Nephron (organoid): ENCODE results near the gene TMEM235.

Experiments used
- H3K27ac Mint-ChIP-seq, 3 experiments: 2 replicates each; pipeline ENCODE4 v1.8.0; 2020; ENCODE audit warnings: mixed read lengths in 3 of 3, mild to moderate bottlenecking in 2 of 3, moderate library complexity in 1 of 3
- H3K27me3 Mint-ChIP-seq: 2 replicates; pipeline ENCODE4 v1.8.0; 2021; ENCODE audit warnings: low read depth, mild to moderate bottlenecking, moderate library complexity, mixed read lengths
- H3K36me3 Mint-ChIP-seq: 2 replicates; pipeline ENCODE4 v1.8.0; 2020; ENCODE audit warnings: low read depth, mixed read lengths
- H3K4me1 Mint-ChIP-seq: 2 replicates; pipeline ENCODE4 v1.8.0; 2020; ENCODE audit warnings: mixed read lengths
- H3K4me3 Mint-ChIP-seq, 3 experiments: 2 replicates each; pipeline ENCODE4 v1.8.0; 2020; ENCODE audit warnings: mild to moderate bottlenecking in 3 of 3, mixed read lengths in 3 of 3, moderate library complexity in 2 of 3
- H3K9me3 Mint-ChIP-seq: 2 replicates; pipeline ENCODE4 v1.8.0; 2020; ENCODE audit warnings: mixed read lengths
- CTCF ChIP-seq, 3 experiments: fragments of 200-600 bp; sonication (generic); IDR thresholded peaks; one replicate each; pipeline ENCODE4 v1.5.0; 2021; ENCODE audit warnings: antibody characterized with exemption in 3 of 3; ENCODE audit not compliant: unreplicated experiment in 3 of 3

TMEM235 gene

GRCh38 chr17:78281249-78281845 lies 49.9 kb downstream of the TMEM235 start:
- peaks cover 5% of the 10 kb centered on the region for H3K27me3 Mint-ChIP-seq
- TF ChIP-seq CTCF (IDR thresholded peaks at IDR 0.05; ENCODE audit: unreplicated experiment in 3 of 3): no peak
- no peak overlapping the region for H3K4me3 Mint-ChIP-seq
- H3K9me3 Mint-ChIP-seq: no peaks in the 10 kb centered on the region
- H3K36me3 Mint-ChIP-seq: no peaks in the 10 kb centered on the region
- H3K4me1 Mint-ChIP-seq: peaks cover 26% of the 10 kb centered on the region
- H3K27ac Mint-ChIP-seq: peak overlapping the region in 2 of 3 experiments; percentile 59 to 61

GRCh38 chr17:78284146-78284545 lies 52.7 kb downstream of the TMEM235 start:
- TF ChIP-seq CTCF (IDR thresholded peaks at IDR 0.05; ENCODE audit: unreplicated experiment in 3 of 3): no peak
- H3K36me3 Mint-ChIP-seq: no peaks in the 10 kb centered on the region
- H3K27me3 Mint-ChIP-seq: peaks cover 5% of the 10 kb centered on the region
- H3K4me3 Mint-ChIP-seq: no peak overlapping the region
- H3K4me1 Mint-ChIP-seq: peaks cover 26% of the 10 kb centered on the region
- H3K27ac Mint-ChIP-seq: peak overlapping the region in 2 of 3 experiments; percentile 8 to 55
- H3K9me3 Mint-ChIP-seq: no peaks in the 10 kb centered on the region

- Mint-ChIP-seq H3K27me3 (no peaks in the 10 kb centered on the region), H3K4me1 (peaks cover 9% of the 10 kb centered on the region), H3K27ac (no peak overlapping the region), H3K9me3 (no peaks in the 10 kb centered on the region), H3K4me3 (no peak overlapping the region), H3K36me3 (no peaks in the 10 kb centered on the region)
- no peak for TF ChIP-seq CTCF (IDR thresholded peaks at IDR 0.05; ENCODE audit: unreplicated experiment in 3 of 3)
These were observed 57.6 kb downstream of the TMEM235 start for GRCh38 chr17:78289004-78289403.

- Mint-ChIP-seq H3K27me3 (peaks cover under 1% of the 10 kb centered on the region), H3K36me3 (no peaks in the 10 kb centered on the region), H3K27ac (no peak overlapping the region), H3K4me1 (peaks cover 5% of the 10 kb centered on the region), H3K4me3 (no peak overlapping the region), H3K9me3 (no peaks in the 10 kb centered on the region)
- peak; percentile 56 to 68 (median 65) for TF ChIP-seq CTCF (IDR thresholded peaks at IDR 0.05; ENCODE audit: unreplicated experiment in 3 of 3)
These were observed 58.5 kb downstream of the TMEM235 start for GRCh38 chr17:78289802-78290363.
